CD4-positive, alpha-beta T cell treated with Interleukin-4 for 1 hour (primary cell): ENCODE data around the gene PRICKLE4.
"Not testable (repeated sequence)": the region's sequence is repeated elsewhere in the genome, so short reads cannot be mapped to it uniquely, and the experiment has no call there.

Experiments used
- DNase-seq, 2 donors: peaks; one replicate each; pipeline ENCODE4 v3.0.0-alpha.2; 2020 to 2022

The PRICKLE4 gene

GRCh38 chr6:41801380-41801779 lies 20.8 kb downstream of the PRICKLE4 start:
- DNase-seq = no peak

- no peak for DNase-seq
Observed at GRCh38 chr6:41805830-41806774, 25.5 kb downstream of the PRICKLE4 start.

DNA sequence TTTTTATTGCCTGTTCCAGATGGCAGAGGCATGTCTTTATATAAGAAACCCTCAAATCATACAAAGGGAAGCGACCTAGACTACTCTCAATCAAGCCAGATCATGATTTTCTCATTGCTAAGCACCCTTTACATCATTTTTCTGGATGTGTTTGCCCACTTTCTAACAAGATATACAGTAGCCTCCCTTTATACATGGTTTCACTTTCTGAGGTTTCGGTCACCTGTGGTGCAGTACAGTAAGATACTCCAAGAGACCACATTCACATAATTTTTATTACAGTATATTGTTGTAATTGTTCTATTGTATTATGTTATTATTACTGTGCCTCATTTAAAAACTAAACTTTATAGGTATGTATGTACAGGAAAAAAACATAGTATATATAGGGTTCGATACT lies 30.5 kb downstream of the PRICKLE4 start:
- DNase-seq = no peak

GRCh38 chr6:41811946-41812345 lies 31.4 kb downstream of the PRICKLE4 start:
- DNase-seq = not testable (repeated sequence)

DNA sequence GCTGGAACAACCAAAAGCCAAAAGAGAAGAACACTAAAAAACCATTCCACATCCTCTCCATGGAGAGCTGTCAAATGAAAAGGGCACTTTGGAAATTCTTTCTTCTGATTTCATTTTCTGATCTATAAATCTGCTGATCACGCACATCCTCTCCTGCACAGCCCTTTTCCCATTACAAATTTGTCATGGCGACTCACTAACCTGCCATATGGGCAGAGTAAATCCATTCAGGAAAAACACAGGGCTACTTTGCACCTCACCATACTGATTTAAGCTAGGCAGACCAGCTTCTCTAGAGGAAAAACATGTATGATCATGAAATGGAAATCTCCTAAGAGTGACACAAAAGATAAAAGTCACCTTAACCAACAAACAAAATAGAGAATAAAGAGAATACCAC lies 32.9 kb downstream of the PRICKLE4 start:
- no peak for DNase-seq

DNA sequence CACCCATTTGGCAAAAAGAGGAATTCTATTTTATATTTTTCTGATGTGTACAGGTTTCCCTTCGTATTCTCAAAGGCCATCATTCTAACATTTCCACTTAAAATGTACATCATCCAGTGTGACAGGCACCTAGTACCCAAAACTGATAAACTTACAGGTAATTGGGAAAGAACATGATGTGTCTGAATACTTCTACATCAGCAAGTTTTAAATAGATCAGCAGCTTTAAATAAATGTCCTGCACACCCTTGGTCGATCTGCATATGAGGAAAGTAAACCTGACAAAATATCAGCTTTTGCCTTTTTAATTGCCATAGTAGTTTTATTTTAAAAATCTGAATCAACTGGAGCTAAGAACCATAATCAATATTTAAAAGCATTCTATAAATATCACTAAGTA lies 33.4 kb downstream of the PRICKLE4 start:
- DNase-seq = no peak

GRCh38 chr6:41814629-41815028 lies 34.0 kb downstream of the PRICKLE4 start:
- no peak for DNase-seq

GRCh38 chr6:41815587-41815986 lies 35.0 kb downstream of the PRICKLE4 start:
- no peak for DNase-seq

- DNase-seq = no peak
Observed at GRCh38 chr6:41818271-41819054, 37.9 kb downstream of the PRICKLE4 start.

GRCh38 chr6:41821266-41821665 lies 40.7 kb downstream of the PRICKLE4 start:
- DNase-seq = no peak

DNA sequence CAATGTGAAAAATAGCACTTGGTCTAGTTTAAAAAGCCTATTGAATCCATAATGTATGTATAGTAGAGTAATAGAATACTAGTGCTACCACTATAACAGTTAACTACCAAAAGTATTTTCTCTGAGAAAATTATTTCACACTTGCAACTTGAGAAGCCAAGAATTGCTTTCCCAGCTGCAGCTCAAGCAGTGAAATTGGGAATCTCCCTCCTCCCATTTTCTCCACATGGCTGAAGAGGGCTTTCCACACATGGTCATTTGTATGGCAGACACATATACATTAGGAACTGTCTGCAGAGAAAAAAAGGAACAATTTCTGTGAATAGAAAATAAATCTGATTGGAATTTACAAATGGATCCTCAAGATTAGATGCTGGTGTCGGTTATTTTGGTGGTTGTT lies 41.4 kb downstream of the PRICKLE4 start:
- no peak for DNase-seq

GRCh38 chr6:41823178-41823577 lies 42.6 kb downstream of the PRICKLE4 start:
- no peak for DNase-seq

- no peak for DNase-seq
Observed at GRCh38 chr6:41824571-41825569, 44.3 kb downstream of the PRICKLE4 start.

DNA sequence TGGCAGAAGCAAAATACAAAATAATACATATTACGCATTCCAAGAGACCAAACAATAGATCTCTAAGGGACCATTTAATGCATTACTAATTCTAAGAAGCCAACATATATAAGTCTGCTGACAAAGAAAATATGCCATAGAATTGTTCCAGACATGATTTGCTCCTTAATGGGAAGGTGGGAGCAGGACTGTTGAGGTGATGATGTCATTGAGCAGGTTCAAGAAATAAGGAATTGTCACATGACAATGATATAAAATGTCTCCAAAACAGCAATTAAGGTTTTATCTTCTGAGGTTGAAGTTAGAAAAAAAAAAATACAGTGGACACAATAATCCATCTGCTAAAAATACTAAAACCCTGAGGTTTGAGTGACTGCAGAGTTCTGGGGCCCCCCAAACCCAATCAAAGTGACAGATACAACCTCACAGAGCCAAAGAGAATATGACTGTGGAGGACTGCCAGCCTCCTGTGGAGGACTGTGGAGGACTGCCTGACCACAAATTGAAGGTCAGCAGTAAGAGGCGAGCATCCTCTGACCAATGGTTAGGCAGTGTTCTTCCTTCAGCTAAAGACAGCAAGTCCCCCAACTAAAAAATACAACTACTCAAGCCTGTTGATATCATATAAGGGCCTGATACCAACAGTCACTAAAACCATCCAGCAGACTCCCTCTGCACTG lies 45.9 kb downstream of the PRICKLE4 start:
- no peak for DNase-seq

DNA sequence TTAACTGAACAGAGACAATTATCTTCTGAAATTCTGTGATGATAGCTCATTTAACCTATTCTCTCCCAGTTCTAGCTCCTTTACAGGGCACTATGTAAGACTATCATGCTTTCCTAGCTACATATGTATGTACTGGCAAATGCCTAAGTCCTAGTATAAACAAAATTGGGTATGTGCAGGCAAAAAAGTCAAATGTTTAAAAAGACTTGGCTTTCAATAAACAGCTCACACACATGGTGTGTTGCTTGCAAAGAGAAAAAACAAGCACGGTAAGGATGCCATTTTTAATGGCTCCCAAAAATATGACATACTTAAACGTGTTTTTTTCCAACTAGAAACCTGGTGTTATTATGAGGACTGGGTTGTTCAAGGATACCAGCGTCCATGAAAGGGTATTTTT lies 51.7 kb downstream of the PRICKLE4 start:
- no peak for DNase-seq

- DNase-seq = no peak
Observed at GRCh38 chr6:41836022-41836659, 55.6 kb downstream of the PRICKLE4 start.

DNA sequence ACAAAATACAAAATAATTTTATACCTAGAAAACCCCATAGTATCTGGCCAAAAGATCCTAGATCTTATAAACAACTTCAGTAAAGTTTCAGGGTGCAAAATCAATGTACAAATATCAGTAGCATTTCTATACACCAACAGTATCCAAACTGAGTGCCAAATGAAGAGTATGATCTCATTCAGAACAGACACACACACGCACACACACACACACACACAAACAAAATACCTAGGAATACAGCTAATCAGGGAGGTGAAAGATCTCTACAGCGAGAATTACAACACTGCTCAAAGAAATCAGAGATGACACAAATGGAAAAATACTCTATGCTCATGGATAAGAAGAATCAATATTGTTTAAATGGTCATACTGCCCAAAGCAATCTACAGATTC lies 56.1 kb downstream of the PRICKLE4 start:
- DNase-seq = no peak
